ENCODE data around the gene PRCC.

DNA sequence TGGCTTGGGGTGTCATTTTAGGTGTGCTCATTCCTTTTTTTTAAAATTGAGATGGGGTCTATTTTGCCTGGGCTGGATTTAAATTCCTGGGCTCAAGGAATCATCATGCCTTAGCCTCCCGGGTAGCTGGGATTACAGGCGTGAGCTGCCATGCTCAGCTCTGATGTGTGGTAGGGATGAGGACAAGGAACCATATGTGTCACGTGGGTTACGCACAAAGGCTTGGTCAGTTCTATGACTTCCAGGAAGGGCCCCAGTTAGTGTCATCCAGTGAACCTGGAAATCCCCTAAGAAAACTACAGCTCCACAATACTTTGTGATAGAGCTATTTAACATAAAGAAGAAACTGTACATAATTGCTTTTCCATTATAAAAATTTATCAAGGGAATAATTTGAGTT lies 45.8 kb upstream of the PRCC start:
- TF ChIP-seq, protein P1, sequence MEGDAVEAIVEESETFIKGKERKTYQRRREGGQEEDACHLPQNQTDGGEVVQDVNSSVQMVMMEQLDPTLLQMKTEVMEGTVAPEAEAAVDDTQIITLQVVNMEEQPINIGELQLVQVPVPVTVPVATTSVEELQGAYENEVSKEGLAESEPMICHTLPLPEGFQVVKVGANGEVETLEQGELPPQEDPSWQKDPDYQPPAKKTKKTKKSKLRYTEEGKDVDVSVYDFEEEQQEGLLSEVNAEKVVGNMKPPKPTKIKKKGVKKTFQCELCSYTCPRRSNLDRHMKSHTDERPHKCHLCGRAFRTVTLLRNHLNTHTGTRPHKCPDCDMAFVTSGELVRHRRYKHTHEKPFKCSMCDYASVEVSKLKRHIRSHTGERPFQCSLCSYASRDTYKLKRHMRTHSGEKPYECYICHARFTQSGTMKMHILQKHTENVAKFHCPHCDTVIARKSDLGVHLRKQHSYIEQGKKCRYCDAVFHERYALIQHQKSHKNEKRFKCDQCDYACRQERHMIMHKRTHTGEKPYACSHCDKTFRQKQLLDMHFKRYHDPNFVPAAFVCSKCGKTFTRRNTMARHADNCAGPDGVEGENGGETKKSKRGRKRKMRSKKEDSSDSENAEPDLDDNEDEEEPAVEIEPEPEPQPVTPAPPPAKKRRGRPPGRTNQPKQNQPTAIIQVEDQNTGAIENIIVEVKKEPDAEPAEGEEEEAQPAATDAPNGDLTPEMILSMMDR (CRISPR knock-in tag; IDR thresholded peaks at IDR 0.05): no peak
- TF ChIP-seq AGO1 (IDR thresholded peaks at IDR 0.05; ENCODE audit: low read depth, low read length, poor library complexity, severe bottlenecking): no peak
- TF ChIP-seq, protein P2, sequence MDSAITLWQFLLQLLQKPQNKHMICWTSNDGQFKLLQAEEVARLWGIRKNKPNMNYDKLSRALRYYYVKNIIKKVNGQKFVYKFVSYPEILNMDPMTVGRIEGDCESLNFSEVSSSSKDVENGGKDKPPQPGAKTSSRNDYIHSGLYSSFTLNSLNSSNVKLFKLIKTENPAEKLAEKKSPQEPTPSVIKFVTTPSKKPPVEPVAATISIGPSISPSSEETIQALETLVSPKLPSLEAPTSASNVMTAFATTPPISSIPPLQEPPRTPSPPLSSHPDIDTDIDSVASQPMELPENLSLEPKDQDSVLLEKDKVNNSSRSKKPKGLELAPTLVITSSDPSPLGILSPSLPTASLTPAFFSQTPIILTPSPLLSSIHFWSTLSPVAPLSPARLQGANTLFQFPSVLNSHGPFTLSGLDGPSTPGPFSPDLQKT (CRISPR knock-in tag; IDR thresholded peaks at IDR 0.05; ENCODE audit: borderline replicate concordance): no peak
- TF ChIP-seq, protein P3, sequence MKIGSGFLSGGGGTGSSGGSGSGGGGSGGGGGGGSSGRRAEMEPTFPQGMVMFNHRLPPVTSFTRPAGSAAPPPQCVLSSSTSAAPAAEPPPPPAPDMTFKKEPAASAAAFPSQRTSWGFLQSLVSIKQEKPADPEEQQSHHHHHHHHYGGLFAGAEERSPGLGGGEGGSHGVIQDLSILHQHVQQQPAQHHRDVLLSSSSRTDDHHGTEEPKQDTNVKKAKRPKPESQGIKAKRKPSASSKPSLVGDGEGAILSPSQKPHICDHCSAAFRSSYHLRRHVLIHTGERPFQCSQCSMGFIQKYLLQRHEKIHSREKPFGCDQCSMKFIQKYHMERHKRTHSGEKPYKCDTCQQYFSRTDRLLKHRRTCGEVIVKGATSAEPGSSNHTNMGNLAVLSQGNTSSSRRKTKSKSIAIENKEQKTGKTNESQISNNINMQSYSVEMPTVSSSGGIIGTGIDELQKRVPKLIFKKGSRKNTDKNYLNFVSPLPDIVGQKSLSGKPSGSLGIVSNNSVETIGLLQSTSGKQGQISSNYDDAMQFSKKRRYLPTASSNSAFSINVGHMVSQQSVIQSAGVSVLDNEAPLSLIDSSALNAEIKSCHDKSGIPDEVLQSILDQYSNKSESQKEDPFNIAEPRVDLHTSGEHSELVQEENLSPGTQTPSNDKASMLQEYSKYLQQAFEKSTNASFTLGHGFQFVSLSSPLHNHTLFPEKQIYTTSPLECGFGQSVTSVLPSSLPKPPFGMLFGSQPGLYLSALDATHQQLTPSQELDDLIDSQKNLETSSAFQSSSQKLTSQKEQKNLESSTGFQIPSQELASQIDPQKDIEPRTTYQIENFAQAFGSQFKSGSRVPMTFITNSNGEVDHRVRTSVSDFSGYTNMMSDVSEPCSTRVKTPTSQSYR (CRISPR knock-in tag; IDR thresholded peaks at IDR 0.05; ENCODE audit: borderline replicate concordance): no peak
- no peak for TF ChIP-seq ARNT (IDR thresholded peaks at IDR 0.05)
- TF ChIP-seq, protein P4, sequence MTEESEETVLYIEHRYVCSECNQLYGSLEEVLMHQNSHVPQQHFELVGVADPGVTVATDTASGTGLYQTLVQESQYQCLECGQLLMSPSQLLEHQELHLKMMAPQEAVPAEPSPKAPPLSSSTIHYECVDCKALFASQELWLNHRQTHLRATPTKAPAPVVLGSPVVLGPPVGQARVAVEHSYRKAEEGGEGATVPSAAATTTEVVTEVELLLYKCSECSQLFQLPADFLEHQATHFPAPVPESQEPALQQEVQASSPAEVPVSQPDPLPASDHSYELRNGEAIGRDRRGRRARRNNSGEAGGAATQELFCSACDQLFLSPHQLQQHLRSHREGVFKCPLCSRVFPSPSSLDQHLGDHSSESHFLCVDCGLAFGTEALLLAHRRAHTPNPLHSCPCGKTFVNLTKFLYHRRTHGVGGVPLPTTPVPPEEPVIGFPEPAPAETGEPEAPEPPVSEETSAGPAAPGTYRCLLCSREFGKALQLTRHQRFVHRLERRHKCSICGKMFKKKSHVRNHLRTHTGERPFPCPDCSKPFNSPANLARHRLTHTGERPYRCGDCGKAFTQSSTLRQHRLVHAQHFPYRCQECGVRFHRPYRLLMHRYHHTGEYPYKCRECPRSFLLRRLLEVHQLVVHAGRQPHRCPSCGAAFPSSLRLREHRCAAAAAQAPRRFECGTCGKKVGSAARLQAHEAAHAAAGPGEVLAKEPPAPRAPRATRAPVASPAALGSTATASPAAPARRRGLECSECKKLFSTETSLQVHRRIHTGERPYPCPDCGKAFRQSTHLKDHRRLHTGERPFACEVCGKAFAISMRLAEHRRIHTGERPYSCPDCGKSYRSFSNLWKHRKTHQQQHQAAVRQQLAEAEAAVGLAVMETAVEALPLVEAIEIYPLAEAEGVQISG (CRISPR knock-in tag; IDR thresholded peaks at IDR 0.05): no peak
